Esophagus squamous epithelium (tissue), 4 donors: ENCODE data around the gene MECP2.

Experiments
- POLR2A ChIP-seq, 4 donors: fragments of 450-650 bp; IDR thresholded peaks; one replicate each; pipeline ENCODE4 v1.6.1; 2017; ENCODE audit warnings: antibody characterized with exemption in 4 of 4, mild to moderate bottlenecking in 4 of 4, moderate library complexity in 3 of 4
- TF ChIP-seq, protein P1 (sequence below), 6 experiments: fragments of 450-650 bp in 4 of 6; fragments of 200-600 bp in 2 of 6; sonication (generic) in 2 of 6; IDR thresholded peaks; one replicate each; pipeline ENCODE4 v1.5.1; 2016 to 2019; ENCODE audit warnings: antibody characterized with exemption in 6 of 6, mild to moderate bottlenecking in 4 of 6, moderate library complexity in 4 of 6

DNA sequence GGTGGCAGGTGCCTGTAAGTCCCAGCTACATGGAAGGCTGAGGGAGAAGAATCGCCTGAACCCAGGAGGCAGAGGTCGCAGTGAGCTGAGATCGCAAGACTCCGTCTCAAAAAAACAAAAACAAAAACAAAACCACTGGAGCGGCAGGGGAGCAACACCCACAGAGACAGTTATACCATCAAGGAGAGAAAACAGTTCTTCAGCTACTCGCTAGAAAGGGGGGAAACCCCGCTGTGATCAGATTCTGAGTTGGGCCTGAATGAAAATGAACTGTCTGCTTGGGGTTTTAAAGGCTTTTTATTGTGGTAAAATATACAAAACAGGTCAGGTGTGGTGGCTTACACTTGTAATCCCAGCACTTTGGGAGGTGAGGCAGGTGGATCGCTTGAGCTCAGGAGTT lies 61.0 kb downstream of the MECP2 start:
- no peak for TF ChIP-seq POLR2A (IDR thresholded peaks at IDR 0.05)
- TF ChIP-seq, protein P1, sequence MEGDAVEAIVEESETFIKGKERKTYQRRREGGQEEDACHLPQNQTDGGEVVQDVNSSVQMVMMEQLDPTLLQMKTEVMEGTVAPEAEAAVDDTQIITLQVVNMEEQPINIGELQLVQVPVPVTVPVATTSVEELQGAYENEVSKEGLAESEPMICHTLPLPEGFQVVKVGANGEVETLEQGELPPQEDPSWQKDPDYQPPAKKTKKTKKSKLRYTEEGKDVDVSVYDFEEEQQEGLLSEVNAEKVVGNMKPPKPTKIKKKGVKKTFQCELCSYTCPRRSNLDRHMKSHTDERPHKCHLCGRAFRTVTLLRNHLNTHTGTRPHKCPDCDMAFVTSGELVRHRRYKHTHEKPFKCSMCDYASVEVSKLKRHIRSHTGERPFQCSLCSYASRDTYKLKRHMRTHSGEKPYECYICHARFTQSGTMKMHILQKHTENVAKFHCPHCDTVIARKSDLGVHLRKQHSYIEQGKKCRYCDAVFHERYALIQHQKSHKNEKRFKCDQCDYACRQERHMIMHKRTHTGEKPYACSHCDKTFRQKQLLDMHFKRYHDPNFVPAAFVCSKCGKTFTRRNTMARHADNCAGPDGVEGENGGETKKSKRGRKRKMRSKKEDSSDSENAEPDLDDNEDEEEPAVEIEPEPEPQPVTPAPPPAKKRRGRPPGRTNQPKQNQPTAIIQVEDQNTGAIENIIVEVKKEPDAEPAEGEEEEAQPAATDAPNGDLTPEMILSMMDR (IDR thresholded peaks at IDR 0.05) = no peak
